Fibroblast of skin of back (primary cell): Measurements from ENCODE around the gene NIBAN1.
"Not testable (repeated sequence)": the region's sequence is repeated elsewhere in the genome, so short reads cannot be mapped to it uniquely, and the experiment has no call there.

Experiments used
- DNase-seq: peaks from one replicate; pipeline ENCODE4 v3.0.0-alpha.2; 2013

The NIBAN1 gene

DNA sequence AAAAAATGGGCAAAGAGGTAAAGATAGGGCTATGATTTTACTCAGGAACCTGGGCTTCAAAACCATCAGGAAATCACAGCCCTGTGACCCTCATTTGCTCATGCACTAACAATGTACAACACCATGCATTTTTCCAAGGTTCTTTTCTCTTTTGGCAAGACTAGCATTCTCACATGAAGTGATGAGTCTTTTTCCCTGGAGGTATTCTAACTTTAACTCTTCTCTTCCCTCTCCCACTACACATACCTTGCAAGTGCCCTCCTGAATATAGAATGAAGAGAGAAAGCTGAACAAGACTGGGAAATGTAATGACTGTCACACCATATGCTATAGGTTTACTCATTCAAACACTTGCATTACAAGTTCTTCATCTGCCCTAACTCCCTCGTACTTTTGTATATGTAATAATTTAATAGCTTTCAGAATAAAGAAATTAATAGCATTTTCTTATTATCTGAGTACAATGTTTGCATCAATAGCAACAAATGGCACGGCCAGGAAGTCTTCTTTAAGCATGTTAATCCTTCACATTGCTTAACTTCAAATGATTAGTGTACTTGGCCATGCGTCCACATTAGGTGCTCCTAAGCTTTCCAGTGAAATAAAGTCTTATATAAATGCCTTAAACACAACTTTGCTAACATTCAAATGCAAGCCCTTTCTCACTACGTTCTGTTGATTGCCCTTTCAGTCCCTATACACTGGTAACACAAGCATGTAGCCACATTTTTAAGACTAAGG, 1.8 kb downstream of the NIBAN1 start:
- DNase-seq = peak; percentile 62

DNA sequence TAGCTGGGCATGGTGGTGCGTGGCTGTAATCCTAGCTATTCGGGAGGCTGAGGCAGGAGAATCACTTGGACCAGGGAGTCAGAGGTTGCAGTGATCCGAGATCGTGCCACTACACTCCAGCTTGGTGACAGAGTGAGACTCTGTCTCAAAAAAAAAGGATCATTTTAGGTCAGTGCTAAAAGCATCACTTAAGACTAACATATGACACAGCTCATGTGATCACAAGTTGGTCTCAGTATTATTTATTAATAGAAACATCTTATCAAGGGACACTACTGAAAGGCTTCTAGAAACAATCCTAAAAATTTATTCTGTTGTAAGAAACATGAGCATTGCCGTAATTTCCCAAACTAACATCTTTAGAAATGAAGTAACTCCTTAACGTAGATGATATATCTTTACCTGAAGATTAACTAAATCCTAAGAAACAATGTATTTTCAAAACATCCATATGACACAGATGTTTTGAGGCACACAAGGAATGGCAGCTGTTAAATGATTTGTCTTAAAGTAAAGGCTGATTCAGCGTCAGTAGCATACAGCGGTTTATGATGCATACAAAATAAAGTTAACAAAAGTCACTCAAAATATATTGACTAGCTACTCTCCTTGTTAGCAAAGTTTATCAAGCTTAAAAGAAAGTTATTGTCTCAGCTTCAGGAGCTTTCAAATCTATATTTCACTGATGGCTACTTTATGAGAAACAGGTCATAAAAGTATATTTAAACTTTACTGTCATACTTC, 2.6 kb downstream of the NIBAN1 start:
- no peak for DNase-seq

DNA sequence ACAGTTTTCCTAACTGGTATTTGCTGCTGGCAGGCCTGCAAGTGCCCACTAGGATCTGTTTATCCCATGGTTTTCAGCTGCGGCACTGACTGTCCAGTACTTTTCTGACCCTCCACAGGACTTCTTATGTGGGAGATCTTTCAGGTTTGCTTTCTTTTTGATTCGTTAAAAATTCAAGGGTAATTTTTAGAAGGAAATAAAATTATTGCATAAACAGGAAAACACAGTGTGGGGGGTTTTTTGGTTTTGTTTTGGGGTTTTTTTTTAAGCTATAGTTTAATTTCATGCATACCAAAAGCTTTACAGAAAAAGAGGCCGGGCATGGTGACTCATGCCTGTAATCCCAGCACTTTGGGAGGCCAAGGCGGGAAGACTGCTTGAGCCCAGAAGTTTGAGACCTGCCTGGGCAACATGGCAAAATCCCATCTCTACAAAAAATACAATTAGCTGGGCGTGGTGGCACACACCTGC, 3.6 kb downstream of the NIBAN1 start:
- DNase-seq = peak; percentile 76

DNA sequence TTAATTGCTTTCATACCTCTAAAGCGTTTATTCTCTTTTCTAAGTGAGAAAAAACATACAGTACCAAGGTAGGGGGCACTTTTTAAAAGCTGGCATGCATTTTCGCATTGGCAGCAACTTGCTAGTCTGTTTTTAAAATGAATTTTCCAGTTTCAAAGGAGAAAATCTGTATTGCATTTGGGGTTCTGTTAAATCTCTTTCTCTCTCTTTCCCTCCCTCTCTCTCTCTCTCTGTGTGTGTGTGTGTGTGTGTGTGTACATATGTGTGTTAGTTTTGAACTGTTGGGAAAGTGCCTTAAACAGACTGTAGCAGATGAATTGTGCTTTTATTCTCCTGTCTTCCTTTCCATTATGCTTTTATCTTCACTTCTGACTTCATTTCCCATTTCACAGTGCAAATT, 7.3 kb downstream of the NIBAN1 start:
- DNase-seq = no peak

DNA sequence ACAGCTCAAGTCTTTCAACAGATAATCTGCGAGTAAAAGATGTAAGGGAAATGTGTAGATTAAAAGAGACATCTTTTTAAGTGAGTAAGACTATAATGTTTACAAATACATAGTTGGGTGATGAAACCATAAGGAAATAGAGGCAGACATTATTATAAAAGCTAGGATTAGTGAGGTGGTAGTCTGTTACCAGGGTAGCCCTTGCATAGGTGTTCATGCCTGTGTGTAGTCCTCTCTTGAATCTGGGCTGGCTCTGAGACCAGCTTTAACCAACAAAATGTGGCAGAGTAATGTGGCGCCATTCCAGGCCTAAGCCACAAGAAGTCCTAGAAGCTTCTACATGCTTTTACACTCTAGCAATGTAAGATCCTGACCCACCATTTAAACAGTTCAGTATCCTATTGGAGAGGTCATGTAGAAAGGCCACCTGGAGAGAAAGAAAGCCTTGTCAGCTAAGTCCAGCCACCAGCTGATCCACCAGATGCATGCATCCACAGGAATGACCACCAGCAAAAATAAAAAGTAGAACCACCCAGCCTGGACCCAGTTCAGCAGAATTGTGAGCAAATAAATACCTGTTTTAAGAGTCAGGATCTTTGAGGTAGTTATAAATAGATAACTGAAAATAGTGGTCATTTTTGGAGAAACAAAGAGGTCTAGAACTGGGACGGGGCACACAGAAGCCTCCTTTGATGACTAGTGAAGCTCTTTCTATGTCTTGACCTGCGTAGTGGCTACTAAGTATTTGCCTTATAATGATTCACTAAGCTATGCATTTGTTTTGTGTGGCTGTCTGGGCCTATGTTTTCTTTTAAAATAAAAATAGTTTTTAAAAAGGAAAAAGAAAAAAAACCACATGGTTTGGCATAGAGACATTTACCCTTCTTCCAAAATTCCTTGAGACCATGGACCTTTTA, 8.1 kb downstream of the NIBAN1 start:
- DNase-seq = peak; percentile 67

DNA sequence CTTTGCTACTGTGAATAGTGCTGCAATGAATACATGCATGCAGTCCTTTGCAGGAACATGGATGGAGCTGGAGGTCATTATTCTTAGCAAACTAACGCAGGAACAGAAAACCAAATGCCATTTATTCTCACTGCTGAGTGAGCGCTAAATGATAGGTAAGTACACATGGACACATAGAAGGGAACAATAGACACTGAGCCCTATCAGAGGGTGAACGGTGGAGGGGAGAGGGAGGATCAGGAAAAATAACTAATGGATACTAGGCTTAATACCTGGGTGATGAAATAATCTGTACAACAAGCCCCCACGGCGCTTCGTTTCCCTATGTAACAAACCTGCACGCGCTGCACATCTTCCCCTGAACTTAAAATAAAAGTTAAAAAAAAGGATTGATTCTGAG, 8.9 kb downstream of the NIBAN1 start:
- no peak for DNase-seq

DNA sequence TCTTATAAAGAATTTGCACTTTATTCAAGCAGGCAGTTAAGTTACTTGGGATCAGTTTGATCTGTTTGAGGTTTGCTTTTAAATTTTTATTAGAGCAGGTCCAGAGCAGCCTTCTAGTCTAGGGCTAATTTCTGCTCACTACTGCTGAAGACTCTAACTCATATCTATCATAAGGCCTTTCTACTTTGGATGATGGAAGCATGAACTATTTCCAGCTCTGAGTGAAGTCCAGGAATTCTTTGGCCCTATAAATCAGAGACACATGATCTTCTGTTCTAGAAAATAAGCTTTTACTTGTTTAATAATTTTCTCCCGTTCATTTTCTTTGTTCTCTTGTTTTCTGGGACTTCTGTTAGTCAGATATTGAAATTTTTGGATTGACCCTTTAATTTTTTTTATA, 14.7 kb downstream of the NIBAN1 start:
- DNase-seq = no peak

DNA sequence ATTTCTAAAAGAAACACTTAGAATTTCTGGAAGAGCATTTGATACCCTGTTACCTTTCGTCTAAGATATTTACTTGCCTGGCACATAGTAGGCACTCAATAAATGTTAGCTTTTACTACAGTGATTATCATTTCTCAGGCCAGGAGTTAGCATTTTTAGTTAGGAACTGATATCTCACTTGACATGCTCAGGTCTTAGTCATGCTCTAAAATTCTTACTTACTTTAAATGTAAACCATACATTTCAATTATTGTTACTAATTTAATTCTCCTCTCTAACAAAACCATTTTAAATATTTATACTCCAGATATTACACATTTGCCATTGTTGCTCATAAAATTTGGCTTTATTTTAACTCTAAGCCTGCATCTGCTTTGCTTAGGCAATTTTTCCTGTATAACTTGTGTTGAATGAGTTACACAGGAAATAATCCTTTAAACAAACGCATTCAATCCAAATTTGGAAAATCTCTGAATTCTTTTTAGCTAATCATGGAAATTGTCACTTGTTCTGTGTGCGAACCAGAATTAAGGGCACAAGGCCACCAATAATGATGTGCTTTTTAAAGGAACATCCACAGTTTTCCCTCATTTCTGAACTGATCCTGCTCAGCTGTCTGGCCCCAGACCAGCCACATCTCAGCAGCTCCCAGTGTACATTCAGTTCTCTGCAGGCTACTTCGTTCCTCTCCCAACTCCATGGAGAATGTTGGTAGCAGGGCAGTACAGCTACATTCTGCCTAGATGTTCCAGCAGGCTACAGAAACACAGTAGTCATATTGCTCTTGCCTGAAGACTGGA, 15.6 kb downstream of the NIBAN1 start:
- DNase-seq = no peak

DNA sequence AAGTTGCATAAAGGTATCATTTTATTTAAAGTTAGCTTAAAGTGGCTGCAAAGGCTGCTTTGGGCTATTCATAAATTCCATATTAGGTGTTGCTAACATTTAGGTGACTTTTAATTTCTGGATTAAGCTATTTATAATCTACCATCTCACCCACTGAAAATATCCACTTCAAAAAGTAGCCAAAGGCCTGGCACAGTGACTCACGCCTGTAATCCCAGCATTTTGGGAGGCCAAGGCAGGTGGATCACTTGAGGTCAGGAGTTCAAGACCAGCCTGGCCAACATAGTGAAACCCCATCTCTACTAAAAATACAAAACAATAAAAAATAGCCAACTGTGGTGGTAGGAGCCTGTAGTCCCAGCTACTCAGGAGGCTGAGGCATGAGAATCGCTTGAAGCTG, 16.4 kb downstream of the NIBAN1 start:
- DNase-seq = not testable (repeated sequence)

DNA sequence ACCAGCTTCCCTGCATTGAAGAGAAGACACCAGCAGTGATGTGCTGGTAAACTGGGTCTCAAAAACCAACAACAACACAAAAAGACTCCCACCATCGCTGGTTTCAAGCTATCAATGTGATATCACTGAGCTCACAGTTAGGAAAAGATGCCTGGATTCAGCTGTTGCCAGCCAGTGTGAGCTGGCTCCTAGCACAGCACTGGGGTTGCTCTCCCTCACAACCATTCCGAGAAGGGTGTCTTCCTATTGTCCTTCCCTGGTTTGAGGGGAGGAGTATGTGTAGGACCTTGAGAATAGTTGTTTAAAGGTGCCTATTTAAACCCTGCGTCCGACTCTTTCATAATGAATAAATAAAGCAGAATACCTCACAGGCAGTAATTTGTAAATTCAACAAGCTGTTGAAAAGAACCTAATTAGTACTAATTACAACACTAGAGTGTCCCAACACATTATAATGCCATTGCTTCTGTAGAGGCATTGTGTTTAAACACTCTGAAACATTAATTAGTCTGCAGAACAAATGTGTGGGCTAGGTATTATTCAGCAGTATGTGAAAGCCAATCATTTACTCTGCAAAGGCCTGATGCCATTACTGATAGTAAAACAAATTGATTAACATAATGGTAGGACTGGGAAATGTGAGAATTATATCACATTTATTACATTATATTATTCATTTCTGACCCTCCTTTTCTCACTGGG, 17.2 kb downstream of the NIBAN1 start:
- DNase-seq = no peak

DNA sequence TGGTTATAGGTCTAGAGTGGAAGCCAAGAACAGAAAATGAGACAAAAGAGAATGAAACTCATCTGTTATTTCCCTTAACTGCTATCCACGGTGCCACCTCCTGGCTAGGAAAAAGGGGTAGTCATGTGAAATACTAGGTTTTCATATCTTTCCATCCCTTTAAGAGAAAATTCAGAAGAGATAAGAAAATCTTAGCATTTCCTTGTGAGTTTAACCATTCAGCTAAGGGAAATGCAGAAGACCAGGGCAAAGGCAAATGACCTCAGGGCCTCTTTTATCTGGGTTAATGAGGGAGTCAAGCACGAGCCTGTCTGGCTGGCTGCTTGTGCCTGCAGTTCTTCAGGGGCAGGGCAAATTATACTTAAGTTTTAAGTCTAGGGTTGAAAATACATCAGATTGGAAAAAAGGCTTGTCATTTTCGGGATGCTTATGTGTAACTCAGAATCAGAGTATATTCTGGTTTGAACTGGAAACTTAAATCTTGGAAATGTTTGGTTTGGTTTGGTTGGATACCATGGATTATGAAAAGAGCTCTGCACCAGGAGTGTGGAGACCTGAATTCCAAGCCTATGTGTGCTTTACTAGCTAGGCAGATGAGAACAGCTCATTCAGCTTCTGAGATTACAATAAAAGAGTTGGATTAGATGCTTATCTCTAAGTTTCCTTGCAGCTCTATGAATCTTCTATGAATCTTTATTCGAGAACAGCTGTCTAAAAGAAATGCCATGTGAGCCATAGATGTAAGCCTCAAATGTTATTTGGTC, 19.9 kb downstream of the NIBAN1 start:
- DNase-seq = no peak

DNA sequence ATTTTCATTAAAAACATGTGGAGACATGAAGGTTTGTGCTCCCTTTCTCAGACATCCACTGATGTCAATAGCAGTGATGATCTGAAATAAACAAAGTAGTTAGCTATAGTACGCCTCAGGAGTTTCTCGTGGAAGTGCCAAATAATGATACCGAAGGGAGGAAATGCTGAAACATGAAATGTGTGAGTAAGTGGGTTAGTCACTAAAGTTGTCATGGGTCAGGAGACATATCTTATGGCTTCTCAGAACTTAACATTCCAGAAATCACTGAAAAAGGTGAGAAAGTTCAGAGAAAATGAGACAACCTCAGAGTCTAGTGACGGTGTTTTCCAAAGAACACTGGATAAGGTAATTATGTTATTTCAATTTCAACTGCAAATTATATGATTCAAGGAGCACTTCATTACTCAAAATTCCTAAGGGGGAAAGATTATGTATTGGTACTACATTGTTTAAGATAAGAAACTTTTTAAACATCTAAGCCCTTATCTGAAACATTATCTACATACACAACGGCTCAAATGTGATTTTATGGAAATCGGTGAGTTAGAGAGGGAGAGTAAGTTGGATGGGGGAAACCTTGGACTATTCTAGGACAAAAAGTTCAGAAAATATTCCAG, 20.6 kb downstream of the NIBAN1 start:
- DNase-seq = peak; percentile 59

DNA sequence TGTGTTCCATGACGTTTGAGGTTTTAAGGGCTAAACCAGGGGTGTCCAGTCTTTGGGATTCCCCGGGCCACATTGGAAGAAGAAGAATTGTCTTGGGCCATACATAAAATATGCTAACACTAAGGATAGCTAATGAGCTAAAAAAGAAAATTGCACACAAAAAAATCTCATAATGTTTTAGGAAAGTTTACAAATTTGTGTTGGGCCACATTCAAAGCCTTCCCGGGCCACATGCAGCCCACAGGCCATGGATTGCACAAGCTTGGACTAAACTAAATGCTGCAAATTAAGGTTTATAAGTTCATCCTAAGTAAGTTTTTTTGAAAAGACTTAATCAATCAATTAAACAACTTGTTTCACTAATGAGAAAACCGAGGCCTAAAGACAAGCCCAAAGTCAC, 21.9 kb downstream of the NIBAN1 start:
- DNase-seq = no peak

DNA sequence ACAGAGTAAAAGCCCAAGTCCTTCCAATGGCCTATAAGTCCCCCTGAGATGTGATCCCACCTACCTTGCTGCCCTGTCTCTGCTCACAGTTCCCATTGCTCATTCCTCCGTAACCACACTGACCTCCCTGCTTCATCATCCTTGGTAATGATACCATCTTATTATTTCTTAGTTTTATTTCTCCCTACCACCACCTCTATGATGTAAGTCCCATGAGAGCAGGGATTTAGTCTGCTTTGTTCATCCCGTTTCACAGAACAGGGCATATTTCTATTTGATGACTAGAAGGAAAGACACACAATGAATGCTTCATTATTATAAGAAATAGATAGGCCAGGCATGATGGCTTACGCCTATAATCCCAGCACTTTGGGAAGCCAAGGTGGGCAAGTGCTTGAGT, 22.5 kb downstream of the NIBAN1 start:
- DNase-seq = no peak

DNA sequence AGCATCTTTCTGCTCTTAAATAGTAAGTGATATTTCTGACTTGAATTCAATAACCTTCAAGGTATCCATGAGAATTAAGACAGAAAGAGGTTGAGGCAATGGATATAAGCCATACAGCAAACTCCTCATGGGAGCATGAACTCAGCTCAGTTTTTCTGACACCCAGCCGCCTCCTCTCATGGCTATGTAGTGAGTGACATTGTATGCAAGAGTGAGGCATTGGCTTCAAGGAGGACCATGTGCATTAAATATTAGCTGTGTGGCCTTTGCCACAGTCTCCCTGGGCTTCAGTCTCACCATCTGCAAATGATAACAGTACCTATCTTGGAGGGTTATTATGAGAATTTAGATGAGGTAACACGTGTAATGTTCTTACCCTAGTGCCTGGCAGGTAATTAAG, 23.4 kb downstream of the NIBAN1 start:
- no peak for DNase-seq

DNA sequence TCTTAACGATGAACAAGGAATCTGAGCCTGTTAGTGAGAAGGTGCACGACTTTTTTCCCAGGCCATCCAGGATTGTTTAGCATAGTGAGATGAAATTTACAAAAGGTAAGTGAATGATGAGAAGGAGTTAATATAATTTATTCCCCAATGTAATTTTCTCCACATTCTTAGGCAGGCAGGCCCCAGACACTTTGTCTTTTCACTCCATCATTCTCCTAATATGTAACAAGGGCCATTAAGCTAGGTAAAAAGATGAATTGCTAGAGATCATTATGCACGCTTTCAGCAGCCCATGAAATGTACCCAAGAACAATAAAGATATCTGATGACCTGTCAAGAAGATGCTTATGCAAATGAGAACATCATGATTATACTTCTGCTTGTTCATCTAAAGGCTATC, 24.1 kb downstream of the NIBAN1 start:
- no peak for DNase-seq

DNA sequence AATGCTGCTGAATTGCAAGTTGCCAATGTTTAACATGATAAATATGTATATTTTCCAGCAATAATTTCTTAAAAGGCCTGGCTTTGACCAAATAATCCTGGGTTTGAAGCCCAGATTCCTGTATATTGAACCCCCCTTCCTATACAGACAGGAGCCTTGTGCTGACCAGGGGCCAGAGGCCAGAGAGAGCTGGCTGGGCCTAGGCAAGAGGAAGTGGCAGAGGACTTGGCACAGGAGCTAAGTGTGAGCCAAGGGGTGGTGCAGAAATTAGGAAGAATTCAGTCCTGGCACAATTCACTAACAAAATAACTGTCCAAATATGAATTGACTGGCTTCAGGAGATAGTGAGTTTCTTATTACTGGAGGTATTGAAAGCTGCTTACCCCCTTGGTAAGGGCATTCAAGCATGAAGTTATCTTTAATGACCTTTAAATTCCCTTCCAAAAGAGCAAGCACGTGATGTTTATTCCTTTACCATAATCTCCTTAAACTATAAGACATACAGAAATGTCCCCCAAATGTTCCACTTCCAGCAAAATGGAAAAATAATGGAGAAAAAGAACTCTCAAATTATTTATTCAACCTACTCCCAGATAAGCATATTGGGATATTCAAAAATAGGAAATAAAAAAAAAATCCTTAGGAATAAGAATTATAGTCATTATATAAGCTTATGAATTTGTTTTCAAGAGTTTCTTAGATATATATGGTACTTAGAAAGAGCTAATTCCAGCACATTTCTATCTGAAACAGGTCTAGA, 26.6 kb downstream of the NIBAN1 start:
- DNase-seq = no peak

DNA sequence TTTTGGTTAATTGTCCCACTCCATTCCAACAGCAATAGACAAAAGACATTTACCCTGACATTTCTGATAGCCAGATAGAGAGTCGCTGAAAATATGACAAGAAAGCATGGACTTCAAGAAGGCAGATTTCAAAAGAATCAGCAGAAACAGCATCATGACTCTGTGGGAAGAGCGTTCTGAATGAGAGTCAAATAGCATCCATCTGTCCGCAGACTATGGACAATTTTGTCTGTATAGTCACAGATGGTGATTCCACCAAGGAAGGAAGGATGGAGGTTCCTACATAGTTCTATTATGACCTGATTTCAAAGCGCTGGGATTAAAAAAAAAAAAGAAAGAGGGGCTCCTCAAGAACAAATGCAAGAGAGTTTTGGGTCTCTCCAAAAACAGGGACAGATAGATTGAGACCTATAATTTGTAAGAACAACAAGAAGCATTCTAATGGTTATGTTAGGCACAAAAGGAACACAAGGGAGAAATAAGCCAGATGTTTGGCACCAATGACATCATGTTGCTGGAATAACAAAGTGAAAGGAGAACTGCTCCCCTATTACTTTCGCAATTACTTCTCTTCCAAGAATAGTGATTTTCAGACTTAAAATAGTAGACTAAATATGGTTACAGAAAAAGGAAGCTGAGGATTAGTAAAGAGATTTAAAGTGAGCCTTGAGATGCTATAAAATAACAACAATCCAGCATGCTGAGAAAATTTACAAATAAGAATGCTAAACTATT, 28.5 kb downstream of the NIBAN1 start:
- DNase-seq = no peak

DNA sequence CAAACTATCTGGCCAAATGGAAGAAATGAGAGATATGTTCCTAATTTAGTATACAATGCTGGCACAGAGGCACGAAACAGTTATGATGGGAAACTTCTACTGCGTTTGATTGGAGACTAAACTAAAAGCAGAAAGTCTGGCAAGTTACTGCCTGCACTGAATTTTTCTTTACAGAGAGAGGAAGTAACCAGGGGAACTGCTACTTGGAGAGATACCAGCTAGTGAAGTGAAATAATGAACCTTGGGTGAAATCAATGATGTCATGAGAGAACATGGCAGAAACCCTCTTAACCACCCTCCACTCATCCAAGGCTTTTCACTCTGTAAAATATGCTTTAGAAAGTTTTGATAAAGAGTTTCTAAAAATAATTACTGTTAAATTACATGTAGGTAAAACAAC, 29.3 kb downstream of the NIBAN1 start:
- no peak for DNase-seq
